ENCODE data around the gene MKLN1.

The MKLN1 gene

GRCh38 chr7:131471250-131472004, 143.8 kb downstream of the MKLN1 start:
- DNase-seq = no peak

GRCh38 chr7:131476740-131477139, 149.1 kb downstream of the MKLN1 start:
- no peak for DNase-seq

GRCh38 chr7:131480384-131481315, 153.0 kb downstream of the MKLN1 start:
- DNase-seq = no peak

- DNase-seq = no peak
Measured at GRCh38 chr7:131482800-131483199, 155.1 kb downstream of the MKLN1 start.

- DNase-seq = no peak
Measured at GRCh38 chr7:131483586-131483985, 155.9 kb downstream of the MKLN1 start.

DNA sequence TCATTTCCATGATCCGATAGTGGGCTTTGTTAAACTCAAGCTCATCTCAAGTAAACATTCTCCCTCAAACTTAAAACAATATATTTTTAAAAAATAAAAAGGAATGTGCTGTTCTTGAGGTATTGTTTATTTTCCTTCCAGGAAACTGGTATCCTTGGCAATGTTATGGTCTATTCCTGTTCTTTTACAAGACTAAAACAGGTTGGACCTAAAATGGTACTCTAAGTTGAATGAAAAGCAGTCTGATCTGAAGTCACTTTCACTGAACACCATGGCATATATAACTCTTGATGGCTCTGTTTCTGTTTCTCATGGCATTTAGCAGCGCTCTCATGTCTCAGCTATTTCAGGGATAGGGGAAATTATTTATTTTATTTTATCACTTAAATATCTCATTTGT, 158.7 kb downstream of the MKLN1 start:
- no peak for DNase-seq

GRCh38 chr7:131487217-131487616, 159.5 kb downstream of the MKLN1 start:
- DNase-seq = no peak

- DNase-seq = no peak
Measured at GRCh38 chr7:131488361-131488760, 160.7 kb downstream of the MKLN1 start.

DNA sequence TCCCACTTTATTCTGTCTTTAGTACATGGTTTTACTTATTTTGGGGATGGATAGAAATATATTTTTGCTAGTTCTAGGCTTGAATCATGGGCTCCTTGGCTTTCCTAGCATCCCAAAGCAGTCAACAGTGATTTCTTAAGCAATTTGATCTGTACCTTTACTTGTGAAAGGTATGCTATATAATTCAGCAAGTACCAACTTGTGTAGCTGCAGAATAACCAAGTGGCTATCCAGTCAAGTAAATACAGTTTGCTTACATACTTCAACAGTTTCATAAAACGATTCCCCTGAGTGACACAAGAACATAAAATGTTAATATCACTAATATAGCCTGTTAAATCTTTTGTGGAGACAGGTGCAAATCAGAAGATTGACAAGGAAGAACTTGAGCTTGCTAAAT, 161.5 kb downstream of the MKLN1 start:
- no peak for DNase-seq

DNA sequence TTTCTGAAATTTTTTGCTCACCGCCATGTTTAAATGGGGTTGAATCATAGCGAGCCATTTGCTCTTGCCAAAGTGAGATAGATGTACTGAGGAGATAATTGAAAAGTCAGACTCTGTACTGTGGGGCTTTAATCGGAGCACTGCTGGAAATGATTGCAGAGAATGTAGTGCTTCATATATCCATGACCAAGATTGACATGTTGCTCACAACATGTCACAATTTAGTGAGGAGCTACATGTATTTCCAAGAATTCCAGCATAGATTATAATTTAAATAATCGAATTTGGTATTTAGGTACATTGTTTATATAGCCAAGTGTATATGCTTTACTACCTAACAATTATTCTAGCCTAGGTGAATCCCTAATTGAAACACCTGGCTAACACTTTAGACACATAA, 162.2 kb downstream of the MKLN1 start:
- no peak for DNase-seq

GRCh38 chr7:131493081-131493480, 165.4 kb downstream of the MKLN1 start:
- DNase-seq = no peak

DNA sequence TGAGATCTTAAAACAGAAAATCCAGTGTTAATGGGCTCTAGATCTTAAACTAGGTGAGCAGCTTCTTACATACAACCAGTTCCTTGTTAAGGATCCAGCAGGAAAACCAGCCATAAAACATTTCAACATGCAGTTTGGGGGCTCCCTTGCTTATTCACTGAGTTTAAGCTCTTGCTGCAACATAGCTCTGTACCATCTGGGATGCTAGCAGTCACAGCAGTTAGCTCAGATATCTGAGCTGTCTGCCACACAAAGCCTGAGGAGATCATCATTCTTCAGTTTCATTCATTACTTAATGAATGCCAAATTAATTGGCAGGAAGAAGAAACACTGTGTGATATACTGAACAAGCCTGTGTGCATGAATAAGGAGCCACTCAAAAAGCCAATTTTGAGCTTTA, 165.9 kb downstream of the MKLN1 start:
- no peak for DNase-seq

- DNase-seq = no peak
Measured at GRCh38 chr7:131494182-131494581, 166.5 kb downstream of the MKLN1 start.

GRCh38 chr7:131495669-131496498, 168.2 kb downstream of the MKLN1 start:
- no peak for DNase-seq

DNA sequence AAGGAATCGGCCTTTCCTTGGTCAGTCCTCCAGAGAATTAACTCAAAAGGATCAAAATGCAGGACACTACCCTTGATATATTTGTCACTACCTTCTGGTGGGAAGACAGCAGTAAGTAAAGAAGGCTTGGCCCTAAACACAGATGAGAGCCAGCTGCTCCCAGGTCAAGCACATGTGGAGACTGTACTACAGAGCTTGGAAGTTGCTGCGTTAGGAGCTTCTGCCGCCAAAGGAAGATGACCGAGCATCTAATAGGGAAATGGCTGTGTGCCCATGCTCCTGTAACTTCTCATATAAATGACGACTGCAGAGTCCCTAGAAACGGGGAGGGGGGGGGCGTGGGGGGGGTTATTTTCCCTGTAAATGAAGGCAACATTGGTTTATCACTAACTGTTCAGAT, 169.8 kb downstream of the MKLN1 start:
- no peak for DNase-seq

DNA sequence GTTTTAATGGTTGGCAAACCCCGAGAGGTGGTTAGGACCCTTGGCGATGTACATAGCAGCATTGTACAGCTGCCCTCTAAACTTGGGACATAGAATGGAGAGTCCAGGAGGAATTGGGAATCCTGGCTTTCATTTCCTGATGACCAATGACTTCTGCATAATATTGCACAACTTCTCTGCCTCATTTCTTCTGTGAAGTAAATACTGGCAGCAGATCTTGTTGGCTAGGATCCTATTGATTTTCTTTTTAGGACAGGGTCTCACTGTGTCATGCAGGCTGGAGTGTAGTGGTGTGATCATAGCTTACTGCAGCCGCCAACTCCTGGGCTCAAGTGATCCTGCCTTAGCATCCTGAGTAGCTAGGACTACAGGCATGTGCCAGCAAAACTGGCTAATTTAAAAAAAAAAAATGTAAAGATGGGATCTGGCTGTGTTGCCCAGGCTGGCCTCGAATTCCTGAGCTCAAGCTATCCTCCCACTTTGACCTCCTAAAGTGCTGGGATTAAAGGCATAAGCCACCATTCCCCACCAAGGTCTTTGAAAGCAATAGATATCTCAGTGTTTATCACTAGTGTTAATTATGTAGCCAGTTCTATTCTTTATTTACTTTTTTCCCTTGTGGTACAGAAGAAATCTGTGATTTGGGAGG, 170.7 kb downstream of the MKLN1 start:
- no peak for DNase-seq

- no peak for DNase-seq
Measured at GRCh38 chr7:131499801-131500200, 172.1 kb downstream of the MKLN1 start.

DNA sequence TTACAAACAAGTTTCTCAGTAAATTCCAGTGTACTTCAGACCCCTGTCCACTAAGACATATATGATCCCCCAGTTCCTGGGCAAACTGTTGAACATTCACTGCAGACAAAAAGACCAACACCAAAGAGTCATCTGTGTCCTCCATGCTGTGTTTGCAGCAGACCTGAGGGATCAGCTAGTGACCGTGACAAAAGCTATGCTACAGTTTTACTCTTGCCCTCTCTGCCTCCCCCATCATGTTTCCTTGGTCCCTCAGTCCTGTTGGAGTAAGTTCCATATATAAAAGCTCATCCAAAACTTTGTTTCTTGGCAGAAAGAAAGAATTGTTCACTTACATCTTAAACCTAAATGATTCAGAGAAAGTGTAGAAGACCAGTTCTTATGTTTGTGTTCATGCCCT, 172.7 kb downstream of the MKLN1 start:
- no peak for DNase-seq

- peak; percentile 75 for DNase-seq
Measured at GRCh38 chr7:131501422-131501821, 173.7 kb downstream of the MKLN1 start.

GRCh38 chr7:131501930-131502685, 174.4 kb downstream of the MKLN1 start:
- no peak for DNase-seq

GRCh38 chr7:131502810-131503508, 175.3 kb downstream of the MKLN1 start:
- DNase-seq = no peak
